ENCODE data around the gene NR3C2.

DNA sequence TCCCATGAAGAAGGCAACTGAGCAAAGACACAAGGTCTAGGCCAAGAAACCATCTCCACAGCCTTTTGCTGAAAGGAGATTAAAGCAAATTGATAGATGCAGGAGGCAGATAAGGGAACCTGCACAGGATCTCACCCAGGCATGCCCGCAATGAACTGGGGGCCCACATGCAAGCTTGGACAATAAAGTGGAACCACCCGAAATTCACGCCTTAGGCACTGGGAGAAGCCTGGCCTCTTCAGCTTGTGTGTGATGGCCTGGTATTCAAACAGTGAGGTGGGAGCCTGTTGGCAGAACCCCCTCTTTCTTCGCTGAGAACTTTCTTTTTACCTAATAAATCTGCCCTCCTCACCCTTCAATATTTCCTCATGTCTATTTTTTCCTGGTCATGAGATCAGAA is 213.2 kb downstream of the NR3C2 start:
- TF ChIP-seq, protein P1, sequence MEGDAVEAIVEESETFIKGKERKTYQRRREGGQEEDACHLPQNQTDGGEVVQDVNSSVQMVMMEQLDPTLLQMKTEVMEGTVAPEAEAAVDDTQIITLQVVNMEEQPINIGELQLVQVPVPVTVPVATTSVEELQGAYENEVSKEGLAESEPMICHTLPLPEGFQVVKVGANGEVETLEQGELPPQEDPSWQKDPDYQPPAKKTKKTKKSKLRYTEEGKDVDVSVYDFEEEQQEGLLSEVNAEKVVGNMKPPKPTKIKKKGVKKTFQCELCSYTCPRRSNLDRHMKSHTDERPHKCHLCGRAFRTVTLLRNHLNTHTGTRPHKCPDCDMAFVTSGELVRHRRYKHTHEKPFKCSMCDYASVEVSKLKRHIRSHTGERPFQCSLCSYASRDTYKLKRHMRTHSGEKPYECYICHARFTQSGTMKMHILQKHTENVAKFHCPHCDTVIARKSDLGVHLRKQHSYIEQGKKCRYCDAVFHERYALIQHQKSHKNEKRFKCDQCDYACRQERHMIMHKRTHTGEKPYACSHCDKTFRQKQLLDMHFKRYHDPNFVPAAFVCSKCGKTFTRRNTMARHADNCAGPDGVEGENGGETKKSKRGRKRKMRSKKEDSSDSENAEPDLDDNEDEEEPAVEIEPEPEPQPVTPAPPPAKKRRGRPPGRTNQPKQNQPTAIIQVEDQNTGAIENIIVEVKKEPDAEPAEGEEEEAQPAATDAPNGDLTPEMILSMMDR (IDR thresholded peaks at IDR 0.05), result no peak
- no peak for TF ChIP-seq ZFX (IDR thresholded peaks at IDR 0.05; ENCODE audit: borderline replicate concordance)
